ENCODE measurements around the gene TRAF3.

TRAF3 gene

GRCh38 chr14:102778338-102779083, 1.3 kb downstream of the TRAF3 start:
- no peak for DNase-seq

DNA sequence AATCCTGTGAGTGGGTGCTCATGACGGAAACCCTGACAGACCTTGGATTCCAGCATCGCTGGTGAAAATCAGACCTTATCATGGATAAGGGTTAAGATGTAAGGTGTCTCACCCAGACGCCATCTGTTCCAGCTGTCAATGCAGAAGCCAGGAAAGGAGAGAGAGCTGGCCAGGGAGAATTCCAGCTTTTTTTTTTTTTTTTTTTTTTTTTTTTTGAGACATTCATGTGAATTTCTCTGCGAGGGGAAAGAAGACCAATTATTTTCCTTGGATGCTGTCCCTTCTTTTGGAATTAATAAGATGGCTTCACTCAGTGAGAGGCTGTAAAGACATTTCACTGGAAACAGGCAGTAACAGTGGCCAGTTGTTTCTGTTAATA, 1.8 kb downstream of the TRAF3 start:
- no peak for DNase-seq

DNA sequence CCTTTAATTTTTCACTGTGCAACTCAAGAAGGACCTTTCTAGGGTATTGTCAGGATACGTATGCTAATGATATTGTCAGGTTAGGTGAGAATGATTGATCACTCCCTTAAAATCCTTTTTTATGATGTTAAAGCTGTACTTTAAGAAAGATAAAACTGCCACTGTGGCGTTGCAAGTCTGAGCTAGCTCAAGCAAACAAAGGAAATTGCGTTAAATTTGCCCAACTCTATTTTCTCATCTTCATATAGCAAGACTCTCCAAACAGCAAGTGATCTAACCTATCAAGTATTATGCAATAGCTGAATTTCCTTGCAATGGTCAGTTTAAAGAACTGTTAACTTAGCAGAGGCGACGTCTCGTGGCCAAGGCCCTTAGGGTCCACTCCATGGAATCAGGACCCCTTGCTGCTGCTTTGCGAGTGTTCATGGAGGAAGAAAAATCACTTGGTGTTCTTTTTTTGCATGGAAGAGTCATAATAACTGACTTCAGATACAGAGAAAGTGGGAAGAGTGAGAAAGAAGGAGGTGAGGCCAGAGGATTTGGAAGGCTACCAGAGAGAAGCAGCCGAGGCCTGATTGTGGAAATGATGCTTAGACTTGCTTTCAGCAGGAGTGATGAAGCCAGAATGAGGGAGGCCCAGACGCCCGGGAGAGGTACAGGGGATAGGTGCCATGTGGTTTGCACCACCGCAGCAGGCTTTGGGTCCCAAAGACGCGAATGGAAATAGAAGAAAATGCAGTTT, 2.5 kb downstream of the TRAF3 start:
- DNase-seq, result no peak

DNA sequence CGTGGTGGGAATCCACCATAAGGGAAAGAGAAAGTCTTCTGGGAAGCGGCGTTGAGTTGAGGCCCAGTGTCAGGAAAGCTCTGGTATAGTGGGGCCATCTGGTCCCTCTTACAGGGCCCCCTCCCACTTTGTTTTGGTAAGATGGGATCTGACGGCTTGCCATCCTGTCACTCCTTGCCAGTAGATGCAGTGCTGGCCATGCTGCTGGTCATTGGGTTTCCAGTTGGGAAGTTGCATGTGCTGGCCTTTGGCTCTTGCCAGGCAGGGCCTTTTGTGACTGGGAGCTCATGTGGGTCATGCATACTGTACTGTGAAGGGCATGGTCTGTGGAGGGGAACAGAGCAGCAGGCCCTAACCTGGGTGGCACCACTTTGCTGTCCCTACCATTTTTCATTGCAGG, 3.8 kb downstream of the TRAF3 start:
- DNase-seq, result no peak

DNA sequence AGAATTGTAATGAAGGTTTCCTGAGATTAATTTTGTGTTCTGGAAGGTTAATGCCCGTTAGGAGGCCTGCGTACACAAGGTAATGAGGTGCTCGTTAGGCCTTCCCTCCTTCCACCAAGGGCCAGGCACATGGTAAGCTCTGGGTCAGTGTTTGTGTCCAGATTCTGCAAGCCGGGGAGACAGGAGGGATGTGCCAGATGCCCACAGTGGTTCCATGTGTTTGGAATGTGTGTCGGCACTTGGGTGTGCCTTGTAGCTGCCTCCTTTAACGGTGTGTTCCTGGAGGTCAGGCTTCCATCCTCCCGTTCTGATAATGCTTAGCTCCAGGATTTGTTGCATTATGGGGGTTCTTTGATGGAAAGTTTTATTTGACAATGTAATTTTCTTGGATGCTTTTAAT, 5.7 kb downstream of the TRAF3 start:
- no peak for DNase-seq

DNA sequence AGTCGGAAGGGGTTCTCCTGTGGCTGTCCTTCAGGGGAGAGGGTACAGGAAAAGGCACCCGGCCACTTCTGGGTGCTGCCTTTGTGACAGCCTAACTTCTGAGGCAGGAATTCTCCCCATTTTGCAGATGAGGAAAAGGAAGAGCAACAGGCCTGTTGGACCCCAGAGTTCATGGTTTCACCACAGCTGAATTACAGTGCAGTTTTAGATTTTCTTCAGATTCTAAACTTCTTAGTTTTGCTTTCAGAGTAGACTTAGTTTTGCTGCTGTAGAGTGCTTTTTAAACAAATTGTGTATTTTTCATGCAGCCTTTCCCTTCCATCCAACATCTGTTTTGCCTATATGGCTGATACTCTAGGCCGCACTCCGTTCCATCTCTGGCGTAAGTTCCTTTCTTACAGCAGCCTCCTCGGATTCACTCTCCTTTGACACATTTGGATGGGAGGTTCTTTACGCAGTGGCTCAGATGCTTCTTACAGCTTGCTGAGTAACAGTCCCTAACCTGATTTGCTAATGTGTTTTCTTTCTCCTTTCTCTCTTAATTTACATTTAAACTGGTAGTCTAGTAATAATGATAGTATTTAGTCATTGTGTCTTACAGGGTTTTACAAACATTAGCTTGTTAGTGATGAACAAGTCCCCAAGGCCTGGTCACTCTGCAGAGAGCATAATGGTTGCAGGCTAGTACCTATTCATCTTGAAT, 7.8 kb downstream of the TRAF3 start:
- DNase-seq, result no peak

DNA sequence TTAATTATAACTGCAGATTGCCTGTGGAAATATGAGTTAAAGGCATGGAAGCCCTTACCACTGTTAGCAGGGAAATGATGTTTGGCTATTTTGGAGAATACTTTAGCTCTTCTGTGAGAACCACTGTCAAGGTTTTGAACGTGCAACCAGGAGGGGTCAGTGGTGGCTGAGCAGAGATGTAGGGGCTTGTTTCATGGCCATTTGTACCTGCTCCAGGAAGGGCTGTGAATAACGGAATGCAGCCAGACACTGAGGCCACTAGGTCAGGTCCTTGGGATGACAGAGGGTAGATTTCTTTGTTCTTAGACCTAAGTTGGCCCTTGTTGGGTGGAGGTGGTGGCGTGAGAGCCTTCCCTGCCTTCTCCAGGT, 8.3 kb downstream of the TRAF3 start:
- no peak for DNase-seq

- no peak for DNase-seq
Observed at GRCh38 chr14:102786768-102787167, 9.5 kb downstream of the TRAF3 start.

GRCh38 chr14:102789349-102789748, 12.1 kb downstream of the TRAF3 start:
- DNase-seq, result no peak

DNA sequence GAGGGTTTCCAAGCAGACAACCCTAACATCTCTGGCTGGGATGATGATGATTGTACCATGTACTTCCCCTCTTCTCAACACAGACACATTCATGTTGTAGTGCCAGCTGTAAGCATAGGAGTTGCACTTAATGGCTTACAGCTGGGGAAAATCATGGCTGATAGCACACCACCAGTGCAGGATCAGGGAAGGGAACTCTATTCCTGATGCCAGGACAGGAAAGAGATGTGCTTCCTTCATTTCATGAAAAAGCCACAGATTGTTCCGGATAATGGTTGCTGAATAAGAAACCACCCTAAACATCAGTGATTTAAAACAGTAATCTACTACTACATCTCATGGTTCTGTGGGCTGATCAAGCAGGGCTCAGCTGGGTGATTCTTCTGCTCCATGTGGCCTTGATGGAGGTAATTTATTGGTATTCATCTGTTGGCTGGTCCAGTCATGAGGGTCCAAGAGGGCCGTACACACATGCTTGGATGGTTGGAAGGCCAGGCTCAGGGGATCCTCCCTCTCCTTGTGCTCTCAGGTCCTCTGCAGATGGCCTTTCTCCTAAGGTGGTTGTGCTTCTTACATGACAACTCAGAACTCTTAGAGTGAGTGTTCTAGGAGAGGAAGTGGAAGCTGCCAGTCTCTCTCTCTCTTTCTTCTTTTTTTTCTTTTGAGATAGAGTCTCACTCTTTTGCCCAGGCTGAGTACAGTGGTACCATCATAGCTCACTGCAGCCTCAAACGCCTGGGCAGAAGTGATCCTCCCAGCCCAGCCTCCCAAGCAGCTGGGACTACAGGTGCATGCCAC, 16.5 kb downstream of the TRAF3 start:
- DNase-seq, result no peak

DNA sequence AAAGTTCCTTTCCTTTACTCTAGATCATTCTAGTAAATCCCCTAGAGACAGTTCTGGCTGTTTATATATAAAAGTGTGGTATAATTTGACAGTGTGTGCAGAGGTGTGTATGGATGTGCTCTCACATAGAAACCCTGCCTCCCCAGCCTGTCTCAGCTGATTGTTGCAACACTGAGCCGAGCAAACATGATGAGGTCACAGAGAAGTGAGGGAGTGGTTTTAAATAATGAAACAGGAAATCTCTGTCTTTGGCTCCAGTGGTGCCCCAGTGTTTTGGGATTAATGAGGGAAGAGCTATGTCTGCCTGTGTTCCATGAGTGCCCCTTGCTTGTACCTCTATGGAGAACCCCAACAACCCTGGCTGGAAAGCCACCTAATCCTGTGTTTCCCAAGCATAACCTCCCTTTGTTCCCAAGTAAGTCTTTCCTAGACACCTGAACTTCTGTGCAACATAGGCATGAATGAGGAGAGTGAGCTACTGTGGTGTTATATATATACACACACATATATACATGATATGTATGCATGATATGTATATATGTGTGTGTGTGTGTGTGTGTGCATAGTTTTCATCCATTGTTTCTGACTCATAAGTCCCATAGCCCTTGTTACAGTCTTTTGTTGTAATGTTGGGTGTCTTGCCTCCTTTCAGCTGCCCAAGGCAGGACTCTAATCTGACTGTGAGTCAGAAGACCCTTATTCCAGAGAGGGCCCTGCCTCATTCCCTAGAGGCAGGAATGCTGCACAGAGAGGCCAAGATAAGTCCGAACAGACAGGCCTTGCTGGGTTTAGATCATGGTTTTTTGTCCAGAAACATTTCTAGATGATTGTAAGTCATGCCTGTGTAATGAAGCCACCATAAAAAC, 18.0 kb downstream of the TRAF3 start:
- no peak for DNase-seq

GRCh38 chr14:102796661-102797190, 19.5 kb downstream of the TRAF3 start:
- no peak for DNase-seq

DNA sequence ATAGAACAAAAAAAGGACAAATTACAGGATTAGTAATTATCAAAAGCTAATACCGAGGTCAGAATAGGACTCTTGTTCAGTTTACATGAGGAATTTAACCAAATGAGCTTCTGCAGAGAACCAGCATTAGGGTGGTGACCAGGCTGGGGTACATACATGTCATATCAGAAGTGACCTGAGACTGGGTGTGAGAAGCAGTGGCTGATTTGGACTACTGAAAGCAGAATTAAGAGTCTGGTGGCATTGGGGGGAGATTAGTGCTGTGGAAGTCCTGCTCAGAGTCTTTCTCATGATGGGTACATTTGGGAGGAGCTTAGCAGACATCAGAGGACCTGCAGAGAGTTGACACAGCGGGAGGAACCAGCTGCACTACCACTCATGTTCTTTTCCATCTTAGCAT, 21.7 kb downstream of the TRAF3 start:
- no peak for DNase-seq

DNA sequence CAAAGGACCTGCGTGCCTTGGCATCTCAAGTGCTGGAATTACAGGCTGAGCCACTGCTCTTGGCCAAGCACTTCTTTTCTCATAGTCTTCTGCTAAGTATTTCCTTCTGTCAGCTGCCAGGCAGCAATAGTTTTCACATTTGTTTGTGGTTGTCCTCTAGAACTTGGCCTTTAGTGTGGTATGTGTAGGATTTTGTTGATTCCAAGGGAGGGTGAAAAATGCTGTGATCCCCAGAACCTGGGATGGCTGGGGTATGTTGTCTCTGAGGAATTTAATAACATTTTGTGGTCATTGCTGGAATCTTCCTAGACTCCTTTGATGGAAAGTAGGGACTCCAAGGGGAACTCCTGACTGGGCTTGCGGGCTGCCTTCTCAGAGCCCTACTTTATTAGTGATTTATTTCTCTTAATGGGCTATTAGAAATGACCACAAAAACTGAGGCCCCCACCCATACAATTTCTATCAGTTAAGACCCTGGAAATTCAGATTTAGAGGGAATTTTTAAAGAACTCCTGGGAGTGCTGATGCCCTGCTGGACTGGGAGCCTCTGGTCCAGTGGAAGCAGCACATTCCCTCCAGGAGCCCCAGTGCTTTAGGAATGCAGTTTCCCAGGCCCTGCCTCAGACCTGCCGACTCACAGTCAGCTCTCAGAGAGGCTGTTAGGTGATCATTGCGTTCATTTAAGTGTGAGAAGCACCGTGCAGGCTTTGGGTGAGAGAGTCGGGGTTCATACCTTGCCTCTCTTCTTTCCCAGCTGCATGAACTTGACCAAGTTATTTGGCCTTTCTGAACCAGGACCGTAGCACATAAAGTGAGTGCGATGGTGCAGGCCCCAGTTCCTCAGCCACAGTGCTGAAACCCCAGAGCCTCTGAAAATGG, 22.7 kb downstream of the TRAF3 start:
- DNase-seq, result no peak

GRCh38 chr14:102802834-102803523, 25.7 kb downstream of the TRAF3 start:
- no peak for DNase-seq

DNA sequence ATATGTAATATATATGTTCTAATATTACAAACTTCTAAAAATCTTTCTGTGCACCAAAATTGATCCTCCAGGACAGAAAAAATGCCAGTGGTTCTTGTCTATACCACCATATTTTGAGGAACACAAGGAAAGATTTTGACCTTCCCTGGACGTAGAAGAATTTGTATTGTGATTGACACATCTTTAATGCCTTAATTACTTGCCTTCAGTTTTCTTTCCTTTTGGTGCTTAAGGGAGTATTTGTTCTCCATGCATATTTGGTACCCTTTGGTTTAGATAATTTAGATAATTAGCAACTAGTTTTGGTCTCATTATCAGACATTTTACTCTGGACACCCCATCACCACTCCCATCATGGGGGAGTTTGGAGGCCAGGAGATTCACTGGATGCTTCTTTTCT, 27.6 kb downstream of the TRAF3 start:
- DNase-seq, result no peak

GRCh38 chr14:102805371-102805891, 28.2 kb downstream of the TRAF3 start:
- DNase-seq, result no peak

DNA sequence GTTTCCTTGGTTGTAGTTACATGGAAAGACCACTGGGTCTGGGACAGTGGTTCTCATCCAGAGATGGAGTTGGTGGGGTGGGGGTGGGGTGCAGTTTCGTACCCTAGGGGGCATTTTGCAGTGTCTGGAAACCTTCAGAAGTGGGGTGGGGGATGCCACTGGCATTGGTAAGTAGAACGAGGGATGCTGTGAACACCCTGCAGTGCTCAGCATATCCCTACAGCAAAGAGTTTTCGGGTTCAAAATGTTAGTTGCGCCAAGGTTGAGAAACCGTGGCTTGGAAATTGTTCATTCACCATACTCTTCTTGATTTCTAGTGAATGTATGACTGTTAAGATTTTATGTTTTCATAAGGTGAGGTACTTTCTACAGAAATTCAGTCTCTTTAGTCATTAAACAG, 28.7 kb downstream of the TRAF3 start:
- no peak for DNase-seq

DNA sequence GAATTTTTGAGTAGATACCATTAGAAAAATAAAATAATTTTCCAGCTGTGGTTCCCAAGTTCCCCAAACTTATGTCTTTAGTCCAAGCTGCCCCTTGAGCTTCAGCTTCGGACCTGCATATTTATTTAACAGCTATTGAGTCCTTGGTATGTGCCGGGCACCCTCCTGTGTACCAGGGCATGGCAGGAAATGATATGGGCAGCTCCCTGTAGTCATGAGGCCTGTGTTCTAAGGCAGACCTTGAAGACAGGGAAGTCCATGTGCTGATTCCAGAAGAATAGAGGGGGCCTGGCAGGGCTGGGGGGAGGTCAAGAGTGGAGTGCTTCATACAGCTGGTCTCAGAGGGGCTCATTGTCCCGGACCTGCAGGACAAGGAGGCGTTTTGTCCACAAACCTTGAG, 29.2 kb downstream of the TRAF3 start:
- no peak for DNase-seq

GRCh38 chr14:102807013-102807406, 29.8 kb downstream of the TRAF3 start:
- DNase-seq, result no peak

All from cortex of kidney (tissue), 1 donor.